ENCODE data around the gene CNKSR2. TPM values are rescaled to one million over a fixed set of nuclear protein-coding genes. Genes with fewer than 3 reads are reported as not detected.

CNKSR2 gene
- total RNA-seq (2022; extraction: Qiagen RNA extraction), result 1.7 to 3.3 TPM (median 2.5 TPM) in 5 replicates

GRCh38 chrX:21374163-21374993 lies at the start of gene CNKSR2:
Gene CNKSR2, plus strand, starts transcription at chrX:21374418. Its CDS starts 480 bp downstream, at chrX:21374898.

GRCh38 chrX:21658152-21658737 lies 284.0 kb downstream of the CNKSR2 start, which contains the start of gene KLHL34:
Gene KLHL34, minus strand, starts transcription at chrX:21658330. Its CDS starts 542 bp downstream, at chrX:21657788.

Measured in A549 treated with Hydrocortisone at 1 μM for 4 hours (cell line).